NCI-H146 treated with DMSO at 0.1 percent for 48 hours (cell line): Measurements from ENCODE around the gene CMIP.
"Not testable (repeated sequence)": the region's sequence is repeated elsewhere in the genome, so short reads cannot be mapped to it uniquely, and the experiment has no call there.

Experiments
- DNase-seq: peaks from one replicate; lab custom pipeline; 2025; ENCODE audit not compliant: unreplicated experiment; lab: John Stamatoyannopoulos, UW

CMIP gene

DNA sequence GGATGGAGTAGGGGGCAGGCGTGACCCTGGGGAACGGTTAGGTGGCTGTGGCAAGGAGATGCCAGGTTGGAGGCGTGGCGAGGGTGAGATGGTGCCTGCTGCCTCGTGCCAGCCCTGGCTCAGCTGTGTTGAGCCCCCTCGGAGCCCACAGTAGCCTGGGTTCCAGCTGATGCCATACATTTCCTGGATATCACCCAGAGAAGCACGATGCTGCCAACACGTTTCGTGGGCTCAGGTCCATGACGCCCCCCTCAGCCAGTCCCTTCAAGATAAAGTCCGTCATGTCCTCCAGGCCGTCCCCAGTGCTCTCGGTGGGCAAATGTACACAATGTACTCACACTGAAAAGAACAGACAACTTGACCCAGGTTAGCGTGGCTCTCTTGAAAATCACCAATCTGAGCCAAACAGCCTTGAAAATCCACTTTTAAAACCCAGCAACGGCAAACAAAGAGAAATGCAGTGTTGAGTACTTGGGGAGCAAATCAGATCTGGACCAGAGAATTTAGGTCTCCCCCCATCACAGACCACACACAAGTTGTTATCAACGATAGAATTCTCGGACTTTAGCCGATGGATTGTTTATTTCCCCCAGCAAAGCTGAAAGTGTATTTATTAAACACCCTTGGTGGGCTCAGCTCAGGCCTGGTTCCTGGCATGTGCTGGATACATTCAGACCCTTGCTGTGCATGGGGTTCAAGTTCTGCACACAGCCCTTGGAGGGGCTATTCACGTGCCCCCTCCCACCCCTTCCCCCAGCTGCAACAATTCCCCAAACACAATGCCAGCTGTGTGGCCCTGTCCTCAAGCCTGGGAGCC lies 231.7 kb downstream of the CMIP start:
- no peak for DNase-seq

DNA sequence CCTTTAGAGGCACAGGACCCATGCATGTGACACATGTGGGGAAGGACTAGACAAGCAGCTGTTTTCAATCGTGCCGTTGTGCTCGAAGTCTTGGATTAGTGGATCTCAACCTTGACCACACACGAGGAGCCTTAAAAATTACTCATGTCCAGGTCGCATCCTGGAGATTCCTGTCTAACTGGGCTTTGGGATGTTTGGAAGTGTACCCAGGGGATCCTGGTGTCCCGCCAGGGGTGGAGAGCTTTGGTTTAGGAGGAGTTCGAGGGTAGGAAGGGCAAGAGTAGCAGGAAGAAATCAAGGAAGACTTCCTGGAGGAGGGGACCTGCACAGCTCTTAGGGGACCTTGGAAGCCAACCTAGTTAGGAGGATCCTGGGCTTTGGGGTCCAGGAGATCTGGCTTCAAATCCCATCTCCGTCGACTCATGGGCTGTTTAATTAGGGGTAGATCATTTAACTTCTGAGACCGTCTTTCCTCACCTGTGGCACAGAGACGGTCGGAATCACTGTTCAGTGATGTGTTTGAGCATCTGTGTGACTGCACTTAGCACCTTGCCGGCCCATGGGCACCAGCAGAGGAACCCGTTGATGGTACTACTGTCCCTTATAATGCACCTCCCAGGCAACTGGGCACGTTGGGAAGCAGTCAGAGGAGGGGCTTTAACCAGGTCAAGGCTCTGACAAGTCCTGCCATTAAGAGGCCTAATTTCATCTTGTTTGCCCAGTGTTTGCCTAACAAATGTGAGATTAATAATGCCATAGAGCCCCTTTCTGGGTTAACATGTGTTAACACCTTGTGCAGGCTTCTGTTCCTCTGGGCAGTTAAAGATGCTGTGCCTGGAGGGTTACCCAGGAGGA lies 232.5 kb downstream of the CMIP start:
- no peak for DNase-seq

DNA sequence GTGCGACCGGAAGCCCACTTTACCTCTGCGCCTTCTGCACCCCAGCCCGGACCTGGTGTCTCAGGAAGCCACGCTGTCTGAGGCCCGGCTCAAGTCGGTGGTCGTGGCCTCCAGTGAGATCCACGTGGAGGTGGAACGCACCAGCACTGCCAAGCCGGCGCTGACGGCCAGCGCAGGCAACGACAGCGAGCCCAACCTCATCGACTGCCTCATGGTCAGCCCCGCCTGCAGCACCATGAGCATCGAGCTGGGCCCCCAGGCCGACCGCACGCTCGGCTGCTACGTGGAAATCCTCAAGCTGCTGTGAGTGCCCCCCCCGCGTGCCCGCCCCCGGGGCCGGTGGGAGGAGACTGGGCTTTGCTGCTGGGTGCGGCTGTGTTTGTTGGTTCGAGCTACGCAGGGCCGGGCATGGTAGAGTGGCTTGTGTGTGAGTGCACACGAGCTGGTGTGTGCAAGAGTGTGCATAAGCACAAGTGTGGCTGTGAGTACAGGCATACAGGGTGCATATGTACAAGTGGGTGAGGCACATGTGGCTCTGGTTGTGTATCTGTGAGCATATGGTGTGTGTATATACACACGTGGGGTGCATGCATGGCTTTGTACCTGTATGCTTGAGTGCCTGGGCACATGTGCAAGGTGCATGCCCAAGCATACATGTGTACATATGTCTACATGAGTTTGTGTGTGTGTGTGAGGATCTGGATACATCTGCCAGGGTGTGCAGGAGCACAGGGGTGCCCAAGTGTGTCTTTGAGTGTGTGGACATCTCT lies 233.9 kb downstream of the CMIP start:
- no peak for DNase-seq

DNA sequence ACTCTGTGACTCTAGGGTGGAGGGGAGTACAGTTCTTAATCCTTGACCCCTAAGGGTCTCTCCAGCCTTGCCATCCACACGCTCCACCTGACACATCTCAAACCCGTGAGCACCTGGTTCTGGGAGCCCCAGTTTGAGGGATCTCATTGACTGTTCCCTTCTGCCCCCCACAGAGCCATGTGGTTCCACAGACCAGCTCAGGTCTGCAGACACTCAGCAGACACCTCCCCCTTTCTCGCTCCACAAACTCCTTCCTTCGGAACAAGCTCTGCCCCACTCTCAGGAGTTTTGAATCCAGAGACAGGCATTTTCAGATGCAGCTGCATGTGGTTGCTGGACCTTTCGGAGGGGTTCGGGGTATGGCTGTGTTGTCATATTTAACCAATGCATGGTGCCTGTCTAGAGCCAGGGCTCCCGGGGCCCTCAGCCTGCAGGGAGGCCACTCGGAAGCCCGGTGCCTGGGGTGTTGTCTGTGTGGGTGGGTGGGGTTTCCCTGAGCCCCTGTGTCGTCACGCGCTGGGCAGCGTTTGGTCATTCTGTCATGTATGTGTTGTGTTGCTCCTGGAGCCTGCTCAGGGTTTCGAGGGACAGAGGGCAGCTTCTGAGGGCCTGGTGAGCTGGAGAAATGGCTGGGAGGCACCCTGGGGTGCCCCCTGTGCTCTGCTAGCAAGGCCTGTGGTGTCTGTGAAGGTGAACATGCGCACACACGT lies 235.3 kb downstream of the CMIP start:
- DNase-seq, result no peak

DNA sequence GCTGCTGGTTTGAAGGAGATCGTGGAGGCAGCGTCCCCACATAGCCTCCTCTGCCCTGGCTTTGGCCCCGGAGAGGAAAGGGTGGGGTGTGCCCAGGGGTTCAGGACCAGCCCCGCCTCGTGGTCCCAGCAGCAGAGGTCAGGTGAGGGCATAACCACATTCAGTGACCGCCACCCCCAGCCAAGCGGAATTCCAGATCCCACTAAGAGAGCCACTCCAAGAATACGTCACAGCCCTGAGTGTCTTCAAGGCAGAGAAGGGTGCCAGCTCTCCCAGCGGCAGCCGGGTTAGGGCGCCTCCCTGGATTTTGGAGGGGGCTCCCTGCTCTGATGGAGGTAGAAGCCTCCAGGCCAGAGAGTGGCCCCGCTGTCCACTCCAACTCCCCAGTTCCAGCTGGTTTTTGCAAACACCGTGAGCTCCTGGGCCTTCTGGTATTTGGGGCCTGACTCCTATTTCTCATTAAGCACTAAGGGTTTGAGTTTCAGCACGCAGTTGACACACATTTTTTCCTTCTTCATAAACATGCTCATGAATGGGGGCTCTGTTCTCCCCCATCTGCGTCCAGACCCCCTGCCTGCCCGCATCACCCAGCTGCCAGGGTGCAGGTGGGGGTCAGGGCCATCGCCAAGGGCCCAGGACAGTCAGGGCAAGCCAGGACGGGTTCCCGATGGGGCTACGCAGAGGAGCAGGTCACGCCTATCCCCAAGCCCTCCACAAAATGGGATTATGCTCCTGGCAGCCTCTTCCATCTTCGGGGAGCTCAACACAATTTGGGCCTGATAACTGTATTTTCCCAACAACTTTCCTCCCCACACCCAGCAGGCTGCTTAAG lies 236.1 kb downstream of the CMIP start:
- DNase-seq, result no peak

DNA sequence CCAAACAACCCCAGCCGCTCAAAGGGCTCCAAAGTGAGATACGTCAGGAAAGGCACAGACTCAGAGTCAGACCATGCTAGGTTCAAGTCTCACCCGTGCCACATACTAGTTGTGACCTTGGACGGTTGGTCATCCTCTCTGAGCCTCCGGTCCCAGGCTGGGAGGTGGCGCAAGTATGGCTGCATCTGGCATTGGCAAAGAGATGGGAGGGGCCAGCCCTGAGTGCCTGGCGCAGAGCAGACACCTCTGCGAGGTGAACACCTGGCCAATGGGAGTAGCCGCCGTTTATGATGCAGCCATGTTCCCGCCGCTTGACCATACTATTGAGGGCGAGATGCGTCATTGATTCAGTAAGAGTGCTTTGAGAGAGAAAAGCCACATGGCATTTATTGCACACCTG lies 236.7 kb downstream of the CMIP start:
- DNase-seq, result no peak

DNA sequence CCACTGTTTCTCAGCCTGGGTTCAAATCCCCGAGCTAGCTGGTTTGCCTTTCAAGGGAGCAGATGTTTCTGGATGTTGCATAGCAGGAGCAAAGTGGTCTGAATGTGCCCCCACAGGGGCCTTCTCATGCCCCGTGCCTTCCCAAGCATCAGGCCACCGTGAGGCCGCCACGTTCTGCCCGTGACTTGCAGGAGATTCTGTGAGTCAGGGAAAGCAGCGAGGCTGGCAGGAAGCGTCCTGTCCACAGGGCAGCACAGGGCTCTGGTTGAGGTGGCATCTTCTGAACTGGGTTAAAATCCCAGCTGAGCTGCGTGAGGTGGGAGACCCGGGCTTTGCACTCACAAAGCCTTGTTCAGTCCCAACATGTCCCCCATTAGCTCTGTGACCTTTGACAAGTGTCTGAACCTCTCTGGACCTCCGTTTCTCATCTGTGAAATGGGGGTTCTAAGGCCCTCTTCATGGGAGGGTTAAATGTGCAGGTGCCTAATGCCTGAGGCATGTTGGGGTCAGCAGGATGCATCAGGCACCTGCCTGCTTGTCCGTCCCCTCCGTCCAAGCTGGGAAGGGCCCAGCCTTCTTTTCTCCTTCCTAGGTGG lies 239.7 kb downstream of the CMIP start:
- no peak for DNase-seq

DNA sequence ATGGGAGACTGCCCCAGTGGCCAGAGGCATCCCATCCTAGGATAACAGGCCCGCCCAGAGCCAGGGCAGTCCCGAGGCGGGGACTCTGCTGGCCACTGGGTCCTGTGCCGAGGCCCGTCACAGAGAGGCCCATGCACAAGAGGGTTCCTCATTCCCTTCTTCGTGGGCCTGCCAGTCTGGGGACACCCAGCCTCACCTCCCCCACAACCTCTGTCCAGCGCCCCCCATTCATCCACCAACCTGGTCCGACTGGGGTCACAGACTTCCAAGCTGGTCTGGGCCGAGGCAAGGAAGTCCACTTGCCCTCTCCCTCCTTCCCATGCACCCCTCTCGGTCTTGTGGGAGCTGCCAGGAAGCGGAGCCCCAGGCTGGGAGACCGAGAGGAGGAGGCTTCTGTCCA lies 240.3 kb downstream of the CMIP start:
- DNase-seq, result no peak

DNA sequence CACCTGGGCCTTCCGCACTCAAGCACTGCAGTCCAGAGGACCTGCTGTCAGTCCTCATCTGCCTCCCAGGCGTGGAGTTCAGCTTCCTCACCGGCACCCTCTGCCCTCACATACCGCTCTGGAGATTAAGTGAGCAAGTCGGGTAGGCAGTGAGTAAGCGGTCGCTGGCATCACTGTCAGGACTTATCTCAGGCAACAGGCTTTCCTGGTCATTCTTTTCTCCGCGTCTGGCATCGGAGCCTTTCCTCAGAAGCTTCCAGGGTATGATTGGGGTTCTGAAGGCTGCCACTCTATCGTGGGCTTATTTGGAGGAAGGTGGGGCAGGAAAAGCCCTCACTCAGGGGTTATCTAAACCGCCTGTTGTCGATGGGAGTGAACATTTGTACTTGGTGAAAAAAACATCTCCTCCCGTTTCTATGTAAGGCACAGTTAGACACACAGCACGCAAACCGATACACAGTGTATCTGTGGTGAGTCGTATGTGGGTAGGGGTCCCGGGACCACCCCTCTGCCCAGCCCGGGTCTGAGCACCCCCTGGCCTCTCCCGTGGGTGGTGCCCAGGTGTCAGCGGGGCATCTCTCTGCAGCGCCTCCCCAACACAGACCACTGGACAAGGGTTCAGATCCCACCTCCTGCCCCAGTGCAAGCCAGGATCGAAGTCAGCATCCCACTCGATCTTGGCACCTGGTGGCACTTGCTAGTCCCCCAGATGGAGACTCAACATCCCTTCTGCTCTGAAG lies 242.0 kb downstream of the CMIP start:
- DNase-seq, result no peak

DNA sequence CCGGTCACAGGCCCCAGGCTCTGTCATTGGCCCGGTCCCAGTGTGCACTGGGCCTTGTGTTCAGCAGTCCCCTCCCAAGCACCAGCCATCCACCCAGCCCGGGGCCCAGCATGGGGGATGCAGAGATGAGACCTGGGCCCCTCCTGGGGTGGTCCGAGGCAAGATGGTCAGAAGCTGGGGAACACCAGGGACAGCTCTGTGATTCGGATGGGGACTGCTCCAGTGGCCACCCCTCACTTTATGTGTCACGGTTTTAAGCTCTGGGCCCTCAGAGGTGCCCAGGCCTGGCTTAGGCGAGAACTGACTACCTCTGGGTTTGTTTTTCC lies 242.5 kb downstream of the CMIP start:
- no peak for DNase-seq

DNA sequence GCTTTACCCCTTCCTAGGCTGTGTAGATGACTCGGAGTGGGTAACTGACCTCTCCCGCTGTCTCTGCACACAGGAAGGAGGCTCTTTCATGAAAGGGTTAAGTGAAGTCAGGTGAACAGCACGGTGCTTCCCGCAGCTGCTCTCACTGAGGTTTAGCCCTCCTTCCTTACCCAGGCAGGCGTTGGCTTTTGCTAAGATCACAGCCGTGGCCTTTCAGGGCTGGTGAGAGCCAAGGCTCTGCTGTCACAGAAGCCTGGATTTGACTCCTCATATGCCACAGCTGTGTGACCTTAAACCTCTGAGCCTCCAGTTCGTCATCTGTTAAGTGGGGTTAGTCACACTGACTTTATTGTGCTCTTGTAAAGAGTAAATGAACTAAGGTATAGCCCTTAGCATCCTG lies 243.6 kb downstream of the CMIP start:
- DNase-seq, result no peak

DNA sequence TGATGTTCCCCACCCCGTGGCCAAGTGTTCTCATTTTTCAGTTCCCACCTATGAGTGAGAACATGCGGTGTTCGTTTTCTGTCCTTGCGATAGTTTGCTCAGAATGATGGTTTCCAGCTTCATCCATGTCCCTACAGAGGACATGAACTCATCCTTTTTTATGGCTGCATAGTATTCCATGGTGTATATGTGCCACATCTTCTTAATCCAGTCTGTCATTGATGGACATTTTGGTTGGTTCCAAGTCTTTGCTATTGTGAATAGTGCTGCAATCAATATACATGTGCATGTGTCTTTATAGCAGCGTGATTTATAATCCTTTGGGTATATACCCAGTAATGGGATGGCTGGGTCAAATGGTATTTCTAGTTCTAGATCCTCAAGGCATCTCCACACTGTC lies 244.2 kb downstream of the CMIP start:
- DNase-seq, result not testable (repeated sequence)

DNA sequence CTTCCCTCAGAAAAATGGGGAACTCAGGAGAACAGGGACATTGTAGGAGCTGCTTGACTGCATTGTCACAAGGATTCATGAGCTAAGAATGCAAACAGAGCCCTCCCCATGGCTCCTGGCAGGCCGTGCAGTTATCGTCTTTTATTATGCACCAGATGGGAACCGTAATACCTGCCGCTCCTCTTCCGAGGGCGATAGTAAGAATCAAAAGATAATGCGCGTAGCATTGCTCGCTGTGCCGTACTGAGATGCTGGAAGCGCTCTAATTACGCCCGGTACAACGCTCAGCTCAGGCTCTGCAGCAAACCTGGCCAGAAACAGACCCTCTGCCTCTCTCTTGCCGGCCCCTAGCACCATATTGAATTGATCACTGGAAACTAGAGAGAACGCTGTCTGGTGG lies 247.4 kb downstream of the CMIP start:
- DNase-seq, result no peak

DNA sequence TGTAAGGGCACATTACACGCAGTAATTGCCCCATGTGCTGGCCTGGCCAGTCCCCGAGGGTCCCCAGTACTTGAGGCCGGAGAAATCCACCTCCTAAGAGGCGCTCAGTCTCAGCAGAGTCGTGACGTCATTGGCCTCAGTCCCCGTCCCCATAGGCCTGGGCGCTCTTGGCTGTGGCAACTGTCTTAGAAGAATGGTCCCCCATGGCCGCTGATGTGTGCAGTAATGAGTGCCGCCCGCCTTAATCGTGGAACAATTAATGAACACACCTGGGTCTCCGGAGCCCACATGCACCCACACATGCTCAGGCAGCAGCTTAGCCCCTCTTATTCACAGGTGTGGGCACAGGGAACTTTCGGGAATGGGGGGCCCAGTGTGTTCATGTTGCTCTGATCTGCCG lies 248.0 kb downstream of the CMIP start:
- DNase-seq, result no peak

DNA sequence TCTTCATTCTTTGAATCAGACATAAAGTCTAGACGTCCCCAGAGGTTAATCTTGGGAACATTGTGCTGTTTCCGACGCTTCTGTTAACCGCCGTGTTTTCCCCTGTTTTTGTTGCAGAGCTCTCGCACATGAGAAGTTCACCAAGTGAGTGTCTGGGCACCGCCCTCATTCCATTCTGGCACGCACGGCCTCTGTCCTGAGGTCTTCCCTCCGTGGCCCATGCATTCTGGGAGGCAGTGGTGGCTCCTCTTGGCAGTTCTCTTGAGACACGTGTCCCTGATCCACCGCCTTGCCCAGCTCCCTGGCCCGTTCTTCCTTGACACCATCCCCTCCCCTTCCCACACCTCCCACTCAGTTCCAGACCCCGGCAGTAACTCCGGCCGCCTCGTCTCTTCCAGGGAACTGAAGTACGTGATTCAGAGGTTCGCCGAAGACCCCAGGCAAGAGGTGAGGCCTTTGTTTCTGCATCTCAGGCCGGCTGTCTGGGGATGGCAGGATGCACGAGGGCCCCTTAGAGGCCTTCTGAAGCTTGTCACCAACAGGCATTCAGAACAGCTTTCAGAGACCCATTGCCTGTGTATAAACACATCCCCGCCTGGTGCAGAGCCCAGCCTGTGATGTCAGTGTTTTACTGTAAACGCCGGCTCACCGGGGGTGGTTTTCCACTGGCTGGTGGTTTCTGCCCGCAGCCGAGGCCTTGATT lies 248.6 kb downstream of the CMIP start:
- no peak for DNase-seq

DNA sequence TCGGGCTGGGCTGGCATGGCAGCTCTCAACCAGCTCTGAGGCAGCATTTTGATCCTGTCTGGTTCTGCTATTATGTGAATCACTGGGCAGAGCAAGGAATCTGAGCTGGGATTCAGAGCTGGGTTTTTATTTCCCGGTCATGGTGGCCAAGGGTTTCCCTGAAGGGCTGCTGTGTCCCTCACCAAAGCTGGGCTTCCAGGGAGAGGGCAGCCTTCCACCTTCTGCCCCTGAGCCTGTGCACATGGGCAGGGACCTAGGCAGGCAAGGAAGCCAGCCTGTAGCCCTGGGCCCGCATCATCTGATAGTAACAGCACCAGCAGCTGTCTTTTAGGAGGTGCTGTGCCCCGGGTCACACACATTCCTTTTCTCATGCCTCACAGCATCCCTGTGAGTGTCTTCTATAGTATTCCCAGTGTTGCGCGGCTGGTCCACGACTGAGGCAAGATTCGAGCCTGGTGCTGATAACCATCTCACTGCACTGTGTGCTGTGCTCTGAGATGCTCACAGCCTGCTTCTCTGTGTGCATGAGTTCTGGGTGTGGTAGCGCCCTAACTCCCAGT lies 249.2 kb downstream of the CMIP start:
- no peak for DNase-seq

DNA sequence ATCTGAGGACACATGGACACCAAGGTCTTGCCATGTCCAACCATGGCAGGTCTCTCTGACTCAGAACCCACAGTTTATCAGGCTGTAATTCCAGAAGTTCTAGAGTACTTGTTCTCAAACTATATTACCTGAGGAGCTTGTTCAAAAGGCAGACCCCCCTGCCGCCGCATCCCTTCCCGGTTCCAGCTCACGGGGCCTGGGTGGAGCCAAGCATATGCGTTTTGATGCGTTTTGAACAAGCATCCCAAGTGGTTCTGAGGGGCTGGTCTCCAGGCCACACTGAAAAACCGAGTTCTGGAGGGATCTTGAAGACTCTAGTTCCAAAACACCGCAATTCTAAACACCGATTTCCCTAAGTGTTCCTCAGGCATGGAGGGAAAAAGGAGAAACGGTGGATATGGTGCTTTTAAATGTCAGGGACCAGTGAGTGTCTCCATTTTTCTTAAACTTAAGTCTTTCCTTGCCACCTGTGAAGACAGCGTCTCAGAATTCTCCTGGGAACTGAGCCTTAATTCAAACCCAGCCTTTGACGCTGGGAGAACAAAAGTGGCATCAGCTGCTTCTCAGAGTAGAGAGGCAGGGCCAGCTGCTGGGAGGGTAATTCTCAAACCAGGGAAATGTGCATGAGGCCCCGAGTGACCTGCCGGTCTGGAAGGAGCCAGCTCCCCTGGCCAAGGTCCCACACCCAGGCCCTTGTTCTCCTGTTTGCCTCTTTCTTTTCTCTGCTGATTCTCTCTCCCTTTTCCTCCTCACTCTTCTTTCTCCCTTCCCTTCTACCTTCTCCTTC lies 250.1 kb downstream of the CMIP start:
- no peak for DNase-seq
